HG03439 (cell line): ENCODE measurements around the gene COL4A2.

ENCODE experiments used
- ATAC-seq: cut with Tn5 transposase; IDR thresholded peaks from one replicate; pipeline ENCODE4 v1.9.1; 2021; ENCODE audit warnings: mild to moderate bottlenecking, moderate library complexity; ENCODE audit not compliant: unreplicated experiment

The COL4A2 gene

GRCh38 chr13:110306960-110307766, at the start of gene COL4A2, which contains the start of gene COL4A1:
Gene COL4A2 (plus strand): TSS chr13:110307284. CDS start chr13:110307904, 620 bp downstream.
Gene COL4A1 (minus strand): TSS chr13:110307157. CDS start chr13:110307027, 130 bp downstream.
- no peak for ATAC-seq

DNA sequence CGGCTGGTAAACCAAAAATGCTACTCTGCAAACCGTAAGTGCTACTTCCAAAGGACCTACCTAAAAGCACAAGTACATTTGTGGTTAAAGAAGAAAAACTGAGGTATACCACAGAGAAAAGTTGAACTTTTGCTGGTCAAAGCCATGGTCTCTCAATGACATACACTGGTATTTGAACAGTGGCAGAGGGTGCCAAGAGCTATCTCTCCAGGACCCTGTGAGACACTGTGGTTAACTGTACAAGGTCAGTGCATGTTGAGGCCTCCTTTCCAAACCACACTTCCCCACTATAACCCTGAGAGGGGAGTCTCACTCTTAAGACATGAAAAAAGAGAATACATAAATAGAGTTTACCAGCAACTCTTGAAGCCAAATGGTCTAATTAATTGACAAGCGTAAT, 49.7 kb upstream of the COL4A2 start:
- ATAC-seq, result no peak

GRCh38 chr13:110258876-110259631, 48.0 kb upstream of the COL4A2 start:
- no peak for ATAC-seq

- ATAC-seq, result no peak
These were observed 47.4 kb upstream of the COL4A2 start for GRCh38 chr13:110259651-110260050.

DNA sequence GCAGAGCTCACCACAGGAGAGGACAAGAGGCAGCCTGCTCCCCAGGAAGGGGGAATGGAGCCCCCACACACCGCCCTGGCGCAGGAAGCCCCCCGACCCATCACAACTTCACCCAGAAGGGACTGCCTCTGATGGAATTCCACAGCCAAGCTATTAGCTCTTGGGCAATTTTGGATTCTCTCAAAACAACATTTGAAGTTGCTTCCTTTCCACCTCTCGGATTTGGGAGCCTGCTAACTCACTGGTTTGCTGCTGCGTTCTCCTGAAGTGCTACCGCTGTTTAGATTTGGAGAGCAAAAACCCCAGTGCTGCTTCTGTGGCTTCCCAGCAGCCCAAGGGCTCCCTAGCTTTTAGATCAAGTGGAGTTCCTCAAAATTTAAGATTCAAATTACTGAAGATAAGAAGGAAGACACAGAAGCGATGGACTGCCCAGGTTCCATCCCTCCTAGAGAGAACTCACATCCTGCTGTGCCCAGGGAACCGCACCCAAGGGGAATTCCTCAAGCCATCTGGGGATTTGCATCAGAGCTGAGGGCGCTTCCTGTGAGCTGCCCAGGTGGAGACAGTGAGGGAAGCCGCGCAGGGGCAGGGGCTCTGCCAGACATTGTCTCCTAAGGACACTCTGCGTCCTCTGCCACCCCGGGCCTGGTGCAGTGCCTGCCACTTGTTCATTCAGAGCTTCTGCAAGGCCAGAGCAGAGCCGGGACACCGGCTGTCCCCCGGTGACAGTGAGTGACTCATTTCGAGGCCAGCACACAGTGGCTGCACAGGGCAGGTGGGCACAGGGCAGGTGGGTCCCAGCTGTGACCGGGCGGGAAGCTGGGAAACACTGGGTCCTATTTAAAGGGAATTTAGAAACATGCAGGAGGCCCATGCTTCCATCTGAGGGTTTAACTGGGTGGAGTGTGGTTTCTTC, 45.7 kb upstream of the COL4A2 start:
- ATAC-seq, result no peak

DNA sequence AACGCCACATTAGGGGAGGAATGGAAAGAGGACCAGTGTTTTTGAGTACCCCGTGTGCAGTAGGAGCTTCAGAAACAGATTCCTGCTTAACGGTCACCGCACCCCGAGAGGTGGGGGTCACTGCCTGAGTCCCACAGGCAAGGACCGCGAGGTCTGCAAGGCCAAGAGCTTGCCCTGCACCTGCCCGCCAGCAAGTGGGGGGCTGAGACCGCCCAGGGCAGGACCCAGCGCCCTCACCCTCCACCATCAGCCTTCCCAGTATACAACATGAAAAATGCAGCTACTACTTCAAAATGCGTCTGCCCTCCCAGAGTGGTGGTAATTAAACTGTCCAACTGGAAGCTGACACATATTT, 45.0 kb upstream of the COL4A2 start:
- no peak for ATAC-seq

- no peak for ATAC-seq
These were observed 44.4 kb upstream of the COL4A2 start for GRCh38 chr13:110262508-110263291.

DNA sequence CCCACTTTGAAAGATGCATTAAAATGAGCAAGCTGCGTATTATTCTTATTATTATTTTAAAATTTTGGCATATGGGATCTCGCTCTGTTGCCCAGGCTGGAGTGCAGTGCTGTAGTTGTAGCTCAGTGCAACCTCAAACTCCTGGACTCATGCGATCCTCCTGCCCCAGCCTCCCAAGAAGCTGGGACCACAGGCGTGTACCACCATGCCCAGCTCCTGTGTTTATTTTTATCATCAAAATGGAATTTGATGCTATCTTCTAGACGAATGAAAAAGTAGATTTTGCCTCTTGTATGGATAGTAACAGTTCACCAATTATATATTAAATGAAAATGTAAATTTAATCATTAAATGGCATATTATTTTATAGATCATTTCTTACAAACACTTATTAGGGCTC, 43.7 kb upstream of the COL4A2 start:
- ATAC-seq, result no peak

DNA sequence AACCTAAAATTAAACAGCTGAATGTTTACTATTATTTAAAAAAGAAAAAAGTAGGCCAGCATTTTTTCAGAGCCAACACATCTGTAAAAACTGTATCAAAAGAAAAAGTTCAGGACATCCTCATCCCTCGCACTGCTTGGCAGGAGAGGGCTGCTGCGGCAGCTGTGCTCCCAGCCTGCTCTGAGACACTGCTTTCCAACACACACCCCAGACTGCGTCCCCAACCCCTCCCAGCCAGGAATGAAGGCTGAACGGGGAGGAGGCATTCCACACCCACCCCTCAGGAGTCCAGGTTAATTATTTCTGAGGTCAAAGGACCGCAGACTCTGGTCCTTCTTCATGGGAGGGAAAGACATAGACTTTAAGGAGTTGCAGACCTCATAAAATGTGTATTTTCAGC, 43.2 kb upstream of the COL4A2 start:
- ATAC-seq, result no peak

DNA sequence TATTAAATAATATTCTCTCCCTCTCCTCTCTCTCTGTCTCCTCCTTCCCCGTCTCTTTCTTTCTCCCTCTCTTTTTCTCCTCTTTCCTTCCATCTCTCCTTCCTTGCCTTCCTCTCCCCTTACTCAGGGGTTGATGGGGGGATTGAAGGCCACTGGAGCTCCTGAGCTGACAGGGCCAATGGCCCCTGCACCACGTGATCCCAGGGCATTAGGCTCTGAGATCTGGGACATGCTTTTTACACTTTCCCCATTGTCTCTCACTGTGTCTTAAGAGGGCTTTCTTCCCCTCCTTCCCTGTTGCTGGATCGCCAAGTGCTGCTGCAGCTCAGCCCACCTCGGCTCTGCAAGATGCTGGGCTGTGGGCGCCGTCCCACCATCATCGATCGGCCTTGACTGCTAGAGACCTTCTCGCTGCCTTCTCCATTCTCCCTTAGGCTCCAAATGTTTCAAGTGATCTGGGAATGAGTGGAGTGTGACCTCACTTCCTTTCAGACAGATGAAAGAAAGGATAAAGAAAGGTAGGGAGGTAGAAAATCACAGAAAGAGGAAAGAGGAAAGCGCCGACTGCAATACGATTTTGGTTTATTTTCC, 42.3 kb upstream of the COL4A2 start:
- ATAC-seq, result no peak

GRCh38 chr13:110265341-110265681, 41.8 kb upstream of the COL4A2 start:
- ATAC-seq, result no peak

DNA sequence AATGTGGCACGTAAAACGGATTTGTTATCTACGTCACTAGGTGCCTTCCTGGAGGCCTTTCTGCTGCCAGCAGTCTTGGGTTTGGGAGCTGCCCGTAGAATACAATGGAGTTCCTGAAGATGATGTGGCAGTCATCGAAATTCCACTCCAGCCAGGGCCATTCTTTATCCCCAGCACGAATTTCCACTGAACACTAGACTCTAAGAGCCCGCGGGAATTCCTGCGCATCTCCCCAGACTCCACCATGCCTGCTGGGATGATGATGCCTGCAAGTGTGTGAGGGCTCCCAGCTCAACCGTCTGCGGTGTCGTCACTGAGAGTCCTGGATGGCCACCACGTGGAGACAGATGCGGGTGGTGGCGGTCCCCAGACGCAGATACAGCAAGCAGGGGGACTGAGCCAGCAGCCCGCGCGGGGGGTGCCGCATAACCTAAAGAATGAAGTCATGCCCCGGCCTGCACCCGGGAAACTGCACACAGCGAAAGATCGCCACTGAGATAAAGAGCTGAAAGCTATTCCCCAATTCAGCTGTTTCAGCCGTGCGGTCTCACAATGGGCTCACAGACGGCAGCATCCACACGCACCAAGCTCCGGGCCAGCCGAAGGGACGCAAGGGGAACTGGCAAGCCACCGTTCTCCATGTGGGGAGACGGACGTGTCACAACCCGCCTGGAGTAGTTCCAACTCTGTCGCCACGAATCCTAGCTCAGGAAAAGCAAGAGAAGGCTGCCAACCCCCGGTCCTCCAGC, 41.2 kb upstream of the COL4A2 start:
- ATAC-seq, result no peak

DNA sequence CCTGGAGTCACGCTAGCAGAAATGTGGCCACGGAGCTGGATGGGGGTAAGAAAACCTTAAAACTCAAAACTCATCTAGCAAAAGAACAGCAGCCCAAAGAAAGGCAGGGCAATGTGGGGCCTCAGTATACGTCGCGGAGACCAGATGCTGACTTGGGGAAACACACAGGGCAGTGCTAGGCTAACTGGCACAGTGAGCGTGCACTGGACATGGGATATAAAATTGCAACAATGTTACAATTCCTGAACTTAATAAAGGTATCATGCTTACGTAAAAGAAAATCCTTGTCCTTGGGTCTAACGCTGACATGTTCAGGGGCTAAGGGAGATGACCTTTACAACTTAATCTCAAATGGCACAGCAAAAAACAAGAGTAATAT, 40.7 kb upstream of the COL4A2 start:
- no peak for ATAC-seq

DNA sequence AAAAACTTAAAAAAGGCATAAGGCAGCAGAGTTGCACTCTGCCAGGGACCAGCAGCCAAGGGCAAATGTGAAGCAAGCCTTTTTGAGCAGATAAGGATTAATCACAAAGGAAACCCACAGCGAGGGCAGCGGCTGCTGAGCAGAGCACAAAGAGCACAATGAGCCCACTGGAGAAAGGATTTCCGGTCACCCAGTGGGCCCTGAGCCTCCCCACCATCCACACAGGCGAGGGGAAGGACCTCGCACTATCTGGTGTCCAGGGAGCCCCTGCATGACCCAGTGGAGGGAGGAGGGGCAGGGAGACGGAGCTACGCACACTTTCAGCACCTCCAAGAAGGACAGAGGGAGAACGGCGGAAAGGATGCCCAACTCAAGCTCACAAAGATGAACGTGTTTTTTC, 40.1 kb upstream of the COL4A2 start:
- no peak for ATAC-seq

GRCh38 chr13:110268061-110268460, 39.0 kb upstream of the COL4A2 start:
- no peak for ATAC-seq

- no peak for ATAC-seq
These were observed 38.4 kb upstream of the COL4A2 start for GRCh38 chr13:110268576-110269185.

- no peak for ATAC-seq
These were observed 37.4 kb upstream of the COL4A2 start for GRCh38 chr13:110269509-110270185.

DNA sequence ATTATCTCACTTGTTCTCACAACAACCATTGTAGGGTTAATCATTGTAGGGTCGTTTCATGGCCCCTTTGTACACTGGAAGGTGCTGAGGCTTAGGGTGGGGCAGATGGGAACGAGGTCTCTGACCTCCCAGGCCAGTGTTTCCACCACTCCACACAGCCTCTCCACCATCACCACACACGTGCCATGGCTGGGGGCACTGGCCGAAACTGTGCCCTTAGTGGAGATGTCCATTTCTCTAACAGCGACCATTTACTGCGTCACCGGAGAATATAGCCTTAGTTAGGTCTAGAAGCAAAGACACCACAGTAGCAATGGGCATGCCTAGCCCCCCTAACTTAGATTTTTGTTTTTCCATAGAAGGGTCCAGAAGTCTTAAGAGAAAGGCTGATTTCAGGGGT, 36.6 kb upstream of the COL4A2 start:
- ATAC-seq, result no peak

DNA sequence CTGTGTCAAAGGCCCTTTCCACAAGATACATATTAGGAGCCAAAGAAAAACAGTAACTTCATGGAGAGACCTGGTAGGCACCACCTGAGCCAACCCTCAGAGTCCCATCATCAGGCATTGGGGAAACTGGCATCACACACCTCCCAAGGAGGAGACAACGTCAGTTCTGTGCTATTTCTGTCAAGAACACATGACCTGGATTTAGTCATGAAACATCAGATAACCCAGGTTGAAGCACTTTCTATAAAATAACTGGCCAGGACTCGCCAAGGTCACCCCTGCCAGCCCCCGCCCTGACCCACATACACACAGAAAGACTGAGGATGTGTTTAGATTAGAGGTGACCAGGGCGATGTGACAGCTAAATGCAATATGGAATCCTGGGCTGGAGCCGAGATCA, 35.8 kb upstream of the COL4A2 start:
- ATAC-seq, result no peak
